Measurements from ENCODE around the gene IGBP1.
A peak's percentile ranks its signal among the peaks of the same experiment; 100 is the strongest.
"Not testable (repeated sequence)": the region's sequence is repeated elsewhere in the genome, so short reads cannot be mapped to it uniquely, and the experiment has no call there.

The IGBP1 gene

DNA sequence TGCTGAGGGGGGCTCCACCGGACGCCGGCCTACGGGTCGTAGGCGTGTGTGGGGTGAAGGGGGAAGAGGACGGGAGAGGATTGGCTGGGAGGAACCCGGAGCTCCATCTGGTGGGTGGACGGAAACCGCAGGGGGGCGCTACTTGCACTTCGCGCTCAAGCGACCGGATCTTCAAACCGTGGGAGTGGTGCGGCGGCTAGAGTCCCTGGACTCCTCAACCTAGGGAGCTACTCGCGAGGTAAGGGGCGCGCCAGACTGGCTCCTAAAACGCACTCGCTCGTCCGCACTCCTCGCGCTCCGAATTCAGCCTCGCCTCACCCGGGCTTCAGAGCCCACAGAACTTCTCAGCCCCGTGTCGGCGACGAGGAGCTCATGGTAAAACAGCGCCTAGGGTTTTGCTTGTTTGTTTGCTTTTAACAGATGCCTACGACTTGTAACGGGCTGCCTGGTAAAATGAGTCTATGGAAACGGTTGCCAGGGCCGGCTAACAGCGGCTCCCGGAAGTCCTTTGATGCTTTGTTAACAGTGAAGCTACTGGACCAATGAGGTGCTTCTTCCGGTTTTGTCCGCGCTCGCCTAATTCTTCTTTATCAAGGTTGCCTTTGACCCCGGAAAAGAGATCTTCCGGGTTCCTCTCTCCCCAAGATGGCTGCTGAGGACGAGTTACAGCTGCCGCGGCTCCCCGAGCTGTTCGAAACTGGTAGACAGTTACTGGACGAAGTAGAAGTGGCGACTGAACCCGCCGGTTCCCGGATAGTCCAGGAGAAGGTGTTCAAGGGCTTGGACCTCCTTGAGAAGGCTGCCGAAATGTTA lies at the start of gene IGBP1:
Gene IGBP1, plus strand, starts transcription at position 145 of the 813 bp plus-strand sequence. Its CDS starts 501 bp downstream, at position 646.
- peak; percentile 40 to 53 for DNase-seq (ENCODE audit: extremely low read depth in 1 of 2, low read depth in 1 of 2)

DNA sequence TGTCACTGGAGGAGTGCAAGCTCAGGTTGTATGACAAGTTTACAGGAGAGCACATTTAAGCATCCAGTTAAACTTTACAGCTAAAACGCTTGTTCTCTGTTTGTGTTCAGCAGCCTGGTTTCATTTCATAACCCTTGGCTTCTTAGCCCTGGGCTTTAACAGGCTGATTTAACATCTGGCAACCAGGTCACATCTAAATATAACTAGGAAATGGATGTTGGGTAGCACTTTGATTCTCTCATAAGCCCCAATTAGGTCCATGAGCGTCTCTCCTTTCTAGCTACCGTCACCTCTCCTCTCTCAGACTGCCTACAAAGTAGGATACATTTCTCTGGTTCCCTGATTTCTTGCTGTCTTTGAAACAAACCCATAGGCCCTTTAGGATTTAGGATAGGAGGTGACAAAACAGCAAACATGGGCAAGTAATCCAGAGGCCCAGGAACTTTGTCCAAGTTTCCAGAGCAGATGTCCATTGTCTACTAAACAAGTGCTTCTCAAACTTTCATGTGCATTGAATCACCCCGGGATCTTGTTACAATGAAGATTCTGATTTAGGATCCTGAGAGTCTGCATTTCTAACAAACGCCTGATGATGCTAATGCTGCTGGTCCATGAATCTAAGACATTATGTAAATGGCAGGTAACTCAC lies 48.5 kb upstream of the IGBP1 start:
- no peak for DNase-seq (ENCODE audit: extremely low read depth in 1 of 2, low read depth in 1 of 2)

DNA sequence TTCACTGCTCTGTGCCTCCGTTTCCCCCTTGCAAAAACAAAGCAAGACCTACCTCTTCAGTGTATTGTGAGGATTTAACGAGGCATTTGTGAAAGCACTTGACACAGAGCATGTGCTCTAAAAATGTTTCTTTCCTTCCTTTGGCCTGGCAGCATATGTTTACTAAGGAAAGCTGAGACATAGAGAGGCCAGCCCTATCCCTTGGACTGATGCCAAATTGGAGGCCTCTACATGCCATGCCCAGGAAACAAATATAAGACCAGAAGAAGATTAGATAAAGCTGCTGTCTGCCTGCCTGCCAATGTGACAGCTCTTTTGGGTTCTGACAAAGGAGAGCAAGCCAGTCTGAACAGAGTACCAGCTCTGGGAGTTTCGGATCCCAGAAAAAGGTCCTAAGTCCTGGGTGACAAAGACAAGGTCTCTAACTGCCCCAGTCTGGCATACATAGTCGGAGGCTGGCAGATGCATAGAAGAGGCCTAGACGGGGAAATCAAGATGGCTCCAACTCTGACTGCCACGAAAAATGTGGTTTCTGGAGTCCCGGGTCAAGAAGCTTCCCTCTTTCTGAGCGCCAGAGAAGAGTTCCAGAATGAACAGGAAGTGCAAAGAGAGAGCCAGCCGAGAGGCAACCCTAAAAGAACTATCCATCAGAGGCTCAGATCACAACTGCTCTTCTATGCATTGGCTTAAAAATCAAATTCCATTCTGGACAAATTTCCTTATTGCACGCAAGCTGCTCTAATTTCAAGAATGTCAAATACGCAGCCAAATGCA lies 45.2 kb upstream of the IGBP1 start:
- no peak for DNase-seq (ENCODE audit: extremely low read depth in 1 of 2, low read depth in 1 of 2)

DNA sequence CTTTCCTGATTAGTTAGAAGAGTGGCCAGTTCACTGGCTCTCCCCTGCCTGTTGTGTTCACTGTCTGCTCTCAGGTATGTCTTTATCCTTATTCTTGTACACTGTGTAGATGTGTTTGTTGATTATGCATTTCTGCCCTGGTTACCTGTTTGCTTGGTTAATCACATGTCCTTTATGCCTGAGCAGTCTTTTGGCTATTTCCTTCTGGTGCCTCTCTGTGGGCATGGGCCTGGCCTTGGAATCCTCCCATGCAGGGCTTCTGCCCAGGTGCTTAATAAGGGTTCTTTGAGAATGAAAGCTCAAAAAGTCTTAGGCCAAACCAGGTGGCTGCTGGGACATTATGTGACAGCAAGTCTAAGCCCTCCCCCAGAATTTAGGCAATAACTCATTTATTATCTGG lies 44.5 kb upstream of the IGBP1 start:
- no peak for DNase-seq (ENCODE audit: extremely low read depth in 1 of 2, low read depth in 1 of 2)

DNA sequence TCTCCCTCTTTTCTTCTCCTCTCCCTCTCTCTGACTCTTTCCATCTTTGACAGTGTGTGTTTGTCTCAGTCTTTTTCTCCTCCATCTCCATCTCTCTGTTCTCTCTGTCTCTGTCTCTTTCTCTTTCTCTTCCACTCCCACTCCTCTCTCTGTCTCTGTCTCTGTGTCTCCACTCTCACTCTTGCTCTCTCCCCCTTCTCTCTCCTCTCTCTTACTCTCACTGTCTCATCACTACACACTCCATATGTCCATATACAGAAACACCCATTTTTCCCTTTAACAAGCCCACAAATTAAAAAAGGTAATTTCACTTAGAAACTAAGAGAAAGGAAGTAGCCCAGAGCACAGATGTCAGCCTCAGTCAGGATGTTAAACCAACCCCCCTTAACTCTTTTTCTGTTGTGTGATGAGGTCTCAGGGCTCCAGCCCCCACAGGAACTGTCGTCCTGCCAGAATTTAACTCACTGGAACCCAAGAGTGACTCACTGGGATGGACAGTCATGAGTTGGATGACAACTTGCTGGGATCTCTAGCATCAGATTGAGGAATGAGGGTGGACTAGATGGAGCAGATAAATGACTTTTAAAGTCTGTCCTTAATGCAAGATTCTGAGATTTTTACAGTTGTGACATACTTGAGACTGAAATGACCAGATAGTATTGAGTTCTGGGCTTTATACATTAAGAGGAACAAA lies 43.5 kb upstream of the IGBP1 start:
- no peak for DNase-seq (ENCODE audit: extremely low read depth in 1 of 2, low read depth in 1 of 2)

DNA sequence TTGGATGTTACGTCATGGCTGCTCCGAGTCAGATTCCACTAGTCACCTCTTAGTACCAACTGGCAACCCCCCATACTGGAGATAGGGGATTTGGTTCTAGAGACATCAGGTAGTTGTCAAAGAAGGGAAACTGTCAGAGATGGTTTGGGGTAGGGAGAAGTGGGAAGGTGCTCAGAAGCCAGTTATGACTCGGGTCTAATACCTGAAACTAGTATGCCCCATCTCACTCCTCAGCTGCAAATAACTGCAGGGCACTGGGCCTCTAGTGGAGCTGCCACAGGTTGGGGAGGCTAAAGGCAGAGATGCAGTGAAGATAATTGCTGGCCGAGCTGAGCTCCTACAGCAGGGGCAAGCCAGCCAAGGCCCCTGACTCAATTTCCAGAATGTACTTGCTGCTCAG lies 41.0 kb upstream of the IGBP1 start:
- DNase-seq (ENCODE audit: extremely low read depth in 1 of 2, low read depth in 1 of 2) = no peak

DNA sequence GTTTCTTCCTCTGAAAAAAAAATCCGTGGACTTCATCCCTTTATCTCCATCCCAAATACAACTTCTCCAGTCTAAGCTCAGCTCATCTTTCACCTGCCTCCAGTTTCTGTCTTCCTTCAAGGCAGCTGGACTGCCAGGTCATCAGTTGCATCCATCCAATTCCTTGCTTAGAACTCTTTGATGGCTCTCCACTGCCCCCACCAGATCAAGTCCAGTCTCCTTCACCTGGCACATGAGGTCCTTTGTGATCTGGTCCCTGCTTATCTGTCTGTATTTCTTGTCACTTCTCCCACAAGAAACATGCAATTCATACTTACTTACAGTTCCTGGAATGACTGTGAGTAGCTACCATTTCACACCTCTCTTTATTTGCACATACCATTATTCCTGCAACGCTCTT lies 37.2 kb upstream of the IGBP1 start:
- no peak for DNase-seq (ENCODE audit: extremely low read depth in 1 of 2, low read depth in 1 of 2)

DNA sequence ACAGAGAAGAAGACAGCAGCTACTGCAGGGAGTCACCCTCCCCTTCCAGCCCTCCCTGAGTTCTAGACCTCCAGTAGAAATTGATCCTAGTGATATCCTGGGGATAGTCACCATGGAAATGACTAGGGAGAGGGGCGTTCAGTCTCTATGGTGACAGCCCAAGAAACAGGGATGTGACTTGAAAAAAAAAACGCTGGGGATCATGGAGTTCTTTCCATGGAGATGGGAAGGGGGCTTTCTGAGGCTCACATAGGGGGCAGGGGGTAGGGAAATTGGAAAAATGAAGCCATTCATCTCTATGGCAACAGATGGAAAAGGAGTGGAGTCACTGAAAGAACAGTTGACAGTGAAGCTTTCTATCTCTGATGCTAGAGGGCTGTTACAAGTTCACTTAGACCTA lies 28.0 kb upstream of the IGBP1 start:
- DNase-seq (ENCODE audit: extremely low read depth in 1 of 2, low read depth in 1 of 2) = no peak

DNA sequence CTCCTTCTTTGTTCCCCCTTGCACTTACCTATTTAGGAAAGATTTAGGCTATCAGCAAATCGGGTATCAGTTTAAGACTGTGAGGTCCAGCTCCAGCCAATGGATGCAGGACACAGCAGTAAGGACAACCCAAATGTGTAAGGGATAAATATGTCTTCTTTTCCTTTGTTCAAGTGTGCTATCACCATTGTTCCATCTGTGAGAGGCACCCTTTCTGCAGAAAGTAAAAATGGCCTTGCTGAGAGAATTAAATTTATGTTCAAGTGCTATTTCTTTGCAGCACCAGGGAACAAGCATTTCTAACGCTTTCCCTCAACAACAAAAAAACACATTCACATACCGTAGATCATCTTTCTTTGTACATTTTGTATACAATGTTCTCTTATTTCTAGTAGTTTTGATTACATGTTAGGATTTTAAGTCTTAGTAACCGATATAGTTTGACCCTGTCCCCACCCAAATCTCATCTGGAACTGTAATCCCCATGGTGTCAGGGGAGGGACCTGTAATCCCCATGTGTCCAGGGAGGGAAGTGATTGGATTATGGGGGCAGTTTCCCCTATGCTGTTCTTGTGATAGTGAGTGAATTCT lies 21.7 kb upstream of the IGBP1 start:
- DNase-seq (ENCODE audit: extremely low read depth in 1 of 2, low read depth in 1 of 2) = not testable (repeated sequence)

DNA sequence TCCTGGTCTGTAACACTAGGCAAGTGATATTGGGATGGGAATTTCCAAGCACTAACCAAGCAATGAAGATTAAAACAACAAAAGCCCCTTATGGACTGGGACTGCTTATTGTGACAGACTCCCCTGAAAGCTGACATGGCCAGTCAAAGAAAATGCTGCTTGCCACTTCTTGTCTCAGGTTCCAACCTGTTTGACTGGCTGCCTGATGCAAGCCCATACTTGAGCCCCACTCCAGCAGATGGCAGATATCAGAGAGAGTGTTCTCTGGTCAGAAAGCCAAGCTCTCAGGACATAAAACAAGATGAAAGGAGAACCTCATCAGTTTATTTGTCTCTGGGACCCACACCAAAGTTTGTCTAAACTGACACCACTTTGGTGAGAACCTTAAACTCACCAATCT lies 15.5 kb upstream of the IGBP1 start:
- no peak for DNase-seq (ENCODE audit: extremely low read depth in 1 of 2, low read depth in 1 of 2)

DNA sequence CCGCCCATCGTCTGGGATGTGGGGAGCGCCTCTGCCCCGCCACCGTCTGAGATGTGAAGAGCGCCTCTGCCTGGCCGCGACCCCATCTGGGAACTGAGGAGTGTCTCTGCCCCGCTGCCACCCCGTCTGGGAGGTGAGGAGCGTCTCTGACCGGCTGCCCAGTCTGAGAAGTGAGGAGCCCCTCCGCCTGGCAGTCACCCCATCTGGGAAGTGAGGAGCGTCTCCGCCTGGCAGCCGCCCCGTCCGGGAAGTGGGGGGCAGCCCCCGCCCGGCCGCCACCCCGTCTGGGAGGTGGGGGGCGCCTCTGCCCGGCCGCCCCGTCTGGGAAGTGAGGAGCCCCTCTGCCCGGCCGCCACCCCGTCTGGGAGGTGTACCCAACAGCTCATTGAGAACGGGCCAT lies 10.2 kb upstream of the IGBP1 start:
- not testable (repeated sequence) for DNase-seq (ENCODE audit: extremely low read depth in 1 of 2, low read depth in 1 of 2)

DNA sequence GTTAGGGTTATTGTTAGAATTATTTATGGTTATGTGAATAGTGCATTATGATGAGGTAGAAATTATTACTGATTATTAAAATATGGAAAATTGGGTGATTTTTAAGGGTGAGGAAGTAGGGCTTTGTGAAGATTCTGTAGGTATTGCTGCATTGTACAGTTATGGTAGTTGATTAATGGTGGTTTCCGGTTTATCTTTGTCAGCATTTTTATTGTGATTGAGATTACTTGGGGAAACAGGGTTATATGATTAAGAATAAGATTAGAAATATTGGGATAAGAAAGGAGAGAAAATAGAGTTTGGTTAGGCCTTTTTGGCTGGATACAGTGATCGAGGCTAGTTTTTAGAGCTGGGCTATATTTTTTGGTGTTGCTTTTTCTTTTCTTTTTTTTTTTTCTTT lies 8.6 kb upstream of the IGBP1 start:
- DNase-seq (ENCODE audit: extremely low read depth in 1 of 2, low read depth in 1 of 2) = no peak

DNA sequence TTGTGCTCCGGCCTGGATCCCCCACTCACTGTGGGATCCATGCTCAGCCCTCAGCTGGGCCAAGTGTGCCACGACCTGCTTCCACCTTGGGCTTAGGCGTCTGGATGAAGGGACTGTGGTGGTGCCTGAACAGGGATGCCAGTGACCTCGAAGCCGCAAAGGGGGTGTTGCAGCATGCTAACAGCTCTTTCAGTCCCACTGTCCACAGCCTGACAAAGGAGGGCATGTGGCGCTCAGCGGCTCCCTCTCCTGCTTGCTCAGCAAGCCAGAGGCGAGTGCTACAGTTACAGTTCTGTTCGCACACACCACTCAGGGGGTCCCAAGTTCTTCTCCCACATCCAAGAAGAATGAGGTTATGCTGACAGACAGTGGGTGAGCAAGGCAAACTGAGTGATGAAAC lies 5.2 kb upstream of the IGBP1 start:
- DNase-seq (ENCODE audit: extremely low read depth in 1 of 2, low read depth in 1 of 2) = no peak

DNA sequence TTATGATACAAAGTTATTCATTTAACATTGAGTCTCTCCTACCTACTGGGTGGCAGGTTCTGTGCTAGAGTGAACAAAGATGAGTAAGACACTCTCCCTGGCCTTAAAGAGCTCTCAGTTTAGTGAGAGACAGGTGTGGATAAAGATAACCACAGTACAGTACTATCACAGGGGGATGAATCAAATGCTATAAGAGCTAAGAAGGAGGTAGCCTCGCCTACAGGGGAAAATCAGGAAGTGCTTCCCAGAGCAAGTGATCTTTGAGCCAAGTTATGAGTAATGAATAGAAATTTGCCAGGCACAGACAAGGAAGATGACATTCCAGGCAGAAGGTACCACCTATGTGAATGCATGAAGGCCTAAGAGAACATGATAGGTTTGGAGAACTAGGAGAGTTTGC lies 3.4 kb upstream of the IGBP1 start:
- DNase-seq (ENCODE audit: extremely low read depth in 1 of 2, low read depth in 1 of 2) = no peak

DNA sequence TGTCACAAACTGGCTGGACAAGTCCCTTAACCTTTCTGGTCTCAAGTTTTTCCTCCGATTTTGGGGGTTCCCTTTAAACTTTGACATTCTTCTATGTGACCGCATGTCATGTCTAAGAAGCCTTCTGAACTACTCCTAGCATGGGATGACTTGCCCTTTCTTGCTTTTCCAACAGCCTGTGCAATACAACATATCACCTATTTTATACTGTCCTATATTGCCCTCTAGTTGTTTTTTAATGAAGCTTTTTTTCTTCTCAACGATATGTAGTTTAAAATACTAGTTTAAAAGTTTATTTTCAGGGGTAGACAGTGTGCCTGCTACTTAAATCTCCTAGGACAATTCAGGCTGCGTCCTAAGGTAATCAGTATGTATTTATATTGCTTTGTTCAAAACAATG lies 1.0 kb upstream of the IGBP1 start:
- DNase-seq (ENCODE audit: extremely low read depth in 1 of 2, low read depth in 1 of 2) = no peak

DNA sequence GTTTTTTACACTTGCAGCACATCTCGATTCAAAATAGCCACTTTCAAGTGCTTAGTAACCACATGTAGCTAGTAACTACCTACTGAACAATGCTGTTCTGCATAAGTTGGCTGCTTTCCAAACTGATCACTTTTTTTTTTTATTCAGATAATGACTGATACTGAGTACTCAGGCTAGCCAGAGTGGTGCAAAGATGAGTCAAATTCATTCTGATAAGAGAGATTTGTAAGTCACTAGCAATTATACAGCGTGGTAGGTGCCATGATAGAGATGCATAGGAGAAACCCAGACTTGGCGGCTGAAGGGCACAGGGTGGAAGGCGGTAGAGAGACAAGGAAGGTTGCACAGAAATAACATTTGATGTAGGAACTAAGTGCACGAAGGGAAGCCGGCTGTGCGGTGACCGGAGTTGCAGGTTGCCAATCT lies 357 bp upstream of the IGBP1 start:
- no peak for DNase-seq (ENCODE audit: extremely low read depth in 1 of 2, low read depth in 1 of 2)

DNA sequence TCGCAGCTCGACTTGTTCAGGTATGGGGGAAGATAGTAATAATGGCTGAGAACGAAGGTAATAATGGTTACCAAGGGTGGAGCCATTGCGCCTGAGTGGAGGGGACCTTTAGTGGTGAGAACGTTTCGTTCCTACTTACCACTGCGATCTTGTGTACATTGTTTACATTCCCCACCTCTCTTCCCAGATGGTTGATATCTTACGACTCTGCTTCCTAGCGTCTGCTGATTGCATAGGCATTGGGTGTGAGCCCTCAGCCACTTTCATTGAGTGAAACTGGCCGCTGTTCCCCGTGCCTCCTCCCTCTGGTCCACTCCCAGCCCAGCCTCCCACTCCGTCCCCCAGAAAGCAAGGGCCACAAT lies 850 bp downstream of the IGBP1 start:
- DNase-seq (ENCODE audit: extremely low read depth in 1 of 2, low read depth in 1 of 2) = no peak

DNA sequence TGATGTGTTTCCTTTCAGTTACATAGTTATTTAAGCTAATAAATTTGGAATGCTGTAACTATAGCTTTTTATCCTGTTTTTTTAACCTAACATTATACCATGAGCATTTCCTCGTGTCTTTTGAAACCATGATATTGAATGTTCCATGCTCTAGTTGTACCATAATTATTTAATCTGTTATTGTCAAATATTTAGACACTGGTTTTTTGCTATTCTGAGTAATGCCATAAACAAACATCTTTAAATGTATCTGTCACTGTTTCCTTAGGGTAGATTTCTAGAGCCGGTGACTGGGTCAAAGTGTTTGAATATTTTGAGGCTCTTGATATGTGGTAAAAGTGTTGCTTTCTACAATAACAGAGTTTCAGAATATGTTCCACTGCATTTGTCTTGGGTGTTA lies 5.4 kb downstream of the IGBP1 start:
- no peak for DNase-seq (ENCODE audit: extremely low read depth in 1 of 2, low read depth in 1 of 2)

DNA sequence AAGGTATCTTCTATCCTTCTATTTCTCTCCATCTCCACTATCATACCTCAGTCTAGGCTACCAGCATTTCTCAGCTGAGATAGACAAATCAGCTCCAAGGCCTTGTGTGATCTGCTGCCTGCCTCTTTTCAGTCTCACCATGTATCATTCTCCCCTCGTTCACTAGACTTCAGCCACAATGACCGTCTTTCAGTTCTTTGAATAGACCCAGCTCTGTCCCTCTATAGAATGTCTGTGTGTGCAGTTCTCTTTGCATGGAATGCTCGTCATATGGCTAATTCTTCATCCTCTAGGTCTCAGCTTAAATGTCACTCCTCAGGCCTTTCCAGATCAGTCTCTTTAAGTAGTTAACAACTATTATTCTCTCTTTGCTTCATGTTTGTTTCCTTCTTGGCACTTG lies 6.5 kb downstream of the IGBP1 start:
- DNase-seq (ENCODE audit: extremely low read depth in 1 of 2, low read depth in 1 of 2) = no peak

DNA sequence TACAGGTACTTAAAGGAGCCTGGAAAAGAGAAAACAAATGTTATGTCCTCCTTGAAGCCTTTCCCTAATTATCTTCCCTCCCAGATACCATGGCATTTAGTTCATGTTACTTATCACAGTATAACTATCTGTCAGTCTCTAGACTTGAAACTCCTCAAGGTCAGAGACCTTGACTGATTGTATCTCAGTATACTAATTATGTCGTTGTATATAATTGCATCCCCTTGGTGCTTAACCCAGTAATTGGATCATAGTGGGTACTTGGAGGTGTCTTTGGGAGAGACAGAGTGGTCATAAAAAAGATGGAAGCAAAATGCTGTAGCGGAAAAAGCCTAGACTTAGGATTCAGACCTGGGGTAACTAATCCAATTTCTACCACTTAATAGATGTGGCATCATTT lies 8.1 kb downstream of the IGBP1 start:
- no peak for DNase-seq (ENCODE audit: extremely low read depth in 1 of 2, low read depth in 1 of 2)
